Measurements from ENCODE around the gene CPNE7.

CPNE7 gene

DNA sequence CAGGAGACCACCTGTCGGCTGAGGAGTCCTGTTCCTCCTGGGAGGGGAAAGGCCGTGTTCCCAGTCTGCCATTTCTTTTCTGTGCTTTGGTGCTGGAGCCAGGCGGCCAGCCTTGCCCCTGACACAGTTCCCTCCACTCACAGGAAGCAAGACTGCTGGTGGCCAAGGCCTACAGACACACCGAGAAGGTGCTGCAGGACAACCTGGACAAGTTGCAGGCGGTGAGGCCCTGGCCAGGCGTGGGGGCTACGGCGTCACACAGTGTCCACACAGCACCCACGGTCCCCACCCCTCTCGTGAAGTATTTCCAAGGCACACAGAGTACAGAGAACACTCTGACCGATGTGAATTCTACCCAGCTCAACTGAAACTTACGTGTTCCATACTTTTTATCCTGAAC, 21.2 kb upstream of the CPNE7 start:
- Histone ChIP-seq H3K4me1 (ENCODE audit: insufficient read depth, low read length, poor library complexity, severe bottlenecking) (no peaks in the 10 kb centered on the region), H2AFZ (ENCODE audit: low read length) (no peak overlapping the region), H3F3A (ENCODE audit: low read depth) (no peaks in the 10 kb centered on the region), H3K27me3 (ENCODE audit: insufficient read depth, low read length, poor library complexity, severe bottlenecking) (no peaks in the 10 kb centered on the region), H3K4me3 (ENCODE audit: low read length, poor library complexity, severe bottlenecking) (no peak overlapping the region), H3K36me3 (ENCODE audit: insufficient read depth, low read length) (no peaks in the 10 kb centered on the region), H3K9me2 (replicated peaks; ENCODE audit: low read depth, low read length) (no peaks in the 10 kb centered on the region), H3K4me2 (ENCODE audit: low read depth, low read length, poor library complexity, severe bottlenecking) (no peak overlapping the region), H3K9me3 (ENCODE audit: insufficient read depth, low read depth, low read length) (no peaks in the 10 kb centered on the region), H3K79me2 (ENCODE audit: insufficient read depth, low read length) (no peaks in the 10 kb centered on the region), H3K9ac (ENCODE audit: low read depth, low read length, poor library complexity, severe bottlenecking) (no peak overlapping the region), H4K20me1 (ENCODE audit: insufficient read depth, low read length, poor library complexity, severe bottlenecking) (no peaks in the 10 kb centered on the region)
- TF ChIP-seq, protein P1, sequence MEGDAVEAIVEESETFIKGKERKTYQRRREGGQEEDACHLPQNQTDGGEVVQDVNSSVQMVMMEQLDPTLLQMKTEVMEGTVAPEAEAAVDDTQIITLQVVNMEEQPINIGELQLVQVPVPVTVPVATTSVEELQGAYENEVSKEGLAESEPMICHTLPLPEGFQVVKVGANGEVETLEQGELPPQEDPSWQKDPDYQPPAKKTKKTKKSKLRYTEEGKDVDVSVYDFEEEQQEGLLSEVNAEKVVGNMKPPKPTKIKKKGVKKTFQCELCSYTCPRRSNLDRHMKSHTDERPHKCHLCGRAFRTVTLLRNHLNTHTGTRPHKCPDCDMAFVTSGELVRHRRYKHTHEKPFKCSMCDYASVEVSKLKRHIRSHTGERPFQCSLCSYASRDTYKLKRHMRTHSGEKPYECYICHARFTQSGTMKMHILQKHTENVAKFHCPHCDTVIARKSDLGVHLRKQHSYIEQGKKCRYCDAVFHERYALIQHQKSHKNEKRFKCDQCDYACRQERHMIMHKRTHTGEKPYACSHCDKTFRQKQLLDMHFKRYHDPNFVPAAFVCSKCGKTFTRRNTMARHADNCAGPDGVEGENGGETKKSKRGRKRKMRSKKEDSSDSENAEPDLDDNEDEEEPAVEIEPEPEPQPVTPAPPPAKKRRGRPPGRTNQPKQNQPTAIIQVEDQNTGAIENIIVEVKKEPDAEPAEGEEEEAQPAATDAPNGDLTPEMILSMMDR (conservative IDR thresholded peaks at IDR 0.05; ENCODE audit: low read length): no peak
- TF ChIP-seq EZH2phosphoT487 (IDR thresholded peaks at IDR 0.05; ENCODE audit: borderline replicate concordance): no peak

DNA sequence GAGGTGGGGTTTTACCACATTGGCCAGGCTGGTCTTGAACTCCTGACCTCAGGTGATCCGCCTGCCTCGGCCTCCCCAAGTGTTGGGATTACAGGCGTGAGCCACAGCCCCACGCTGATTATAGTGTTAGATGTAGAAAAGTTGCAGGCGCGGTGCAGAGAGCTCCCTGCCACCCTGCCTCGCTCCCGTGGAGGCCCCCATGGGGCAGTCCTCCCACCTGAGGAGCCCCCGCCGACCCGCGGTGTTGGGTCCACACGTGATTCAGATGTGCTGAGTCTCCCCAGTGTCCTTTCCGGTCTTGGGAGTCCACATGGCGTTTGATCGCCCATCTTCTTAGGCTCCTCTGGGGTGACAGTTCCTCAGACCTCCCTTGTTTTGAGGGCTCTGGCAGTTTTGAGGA, 20.3 kb upstream of the CPNE7 start:
- Histone ChIP-seq H3K4me3 (ENCODE audit: low read length, poor library complexity, severe bottlenecking) (no peak overlapping the region), H3F3A (ENCODE audit: low read depth) (no peaks in the 10 kb centered on the region), H3K4me1 (ENCODE audit: insufficient read depth, low read length, poor library complexity, severe bottlenecking) (no peaks in the 10 kb centered on the region), H3K9ac (ENCODE audit: low read depth, low read length, poor library complexity, severe bottlenecking) (no peak overlapping the region), H3K4me2 (ENCODE audit: low read depth, low read length, poor library complexity, severe bottlenecking) (no peak overlapping the region), H3K27me3 (ENCODE audit: insufficient read depth, low read length, poor library complexity, severe bottlenecking) (no peaks in the 10 kb centered on the region), H2AFZ (ENCODE audit: low read length) (no peak overlapping the region), H3K9me2 (replicated peaks; ENCODE audit: low read depth, low read length) (no peaks in the 10 kb centered on the region), H3K9me3 (ENCODE audit: insufficient read depth, low read depth, low read length) (no peaks in the 10 kb centered on the region), H3K79me2 (ENCODE audit: insufficient read depth, low read length) (no peaks in the 10 kb centered on the region), H3K36me3 (ENCODE audit: insufficient read depth, low read length) (no peaks in the 10 kb centered on the region), H4K20me1 (ENCODE audit: insufficient read depth, low read length, poor library complexity, severe bottlenecking) (no peaks in the 10 kb centered on the region)
- TF ChIP-seq, protein P1 (conservative IDR thresholded peaks at IDR 0.05; ENCODE audit: low read length): no peak
- TF ChIP-seq EZH2phosphoT487 (IDR thresholded peaks at IDR 0.05; ENCODE audit: borderline replicate concordance): no peak

DNA sequence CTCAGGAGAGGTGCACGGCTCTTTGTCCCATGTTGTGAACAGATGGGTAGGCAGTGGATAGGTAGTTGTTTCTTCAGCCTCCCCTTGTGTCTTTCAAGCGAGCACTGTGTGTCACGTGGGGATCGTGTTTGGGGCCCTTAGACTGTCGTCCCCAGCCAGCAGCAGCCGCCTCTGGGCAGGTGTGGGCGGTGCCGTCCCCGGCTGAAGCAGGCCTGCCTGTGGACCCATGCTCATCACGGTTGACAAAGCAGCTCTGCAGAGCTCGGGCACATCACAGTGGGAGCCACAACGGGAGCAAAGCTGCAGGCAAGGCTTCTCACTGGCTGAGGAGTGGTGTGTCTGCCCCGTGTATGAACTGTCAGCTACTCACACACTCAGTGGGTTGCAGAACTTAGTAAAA, 19.8 kb upstream of the CPNE7 start:
- no peak overlapping the region for H3K4me3 ChIP-seq (ENCODE audit: low read length, poor library complexity, severe bottlenecking)
- no peak for TF ChIP-seq EZH2phosphoT487 (IDR thresholded peaks at IDR 0.05; ENCODE audit: borderline replicate concordance)
- TF ChIP-seq, protein P1 (conservative IDR thresholded peaks at IDR 0.05; ENCODE audit: low read length): no peak
- no peaks in the 10 kb centered on the region for H3K9me2 ChIP-seq (replicated peaks; ENCODE audit: low read depth, low read length)
- no peaks in the 10 kb centered on the region for H3K4me1 ChIP-seq (ENCODE audit: insufficient read depth, low read length, poor library complexity, severe bottlenecking)
- H3F3A ChIP-seq (ENCODE audit: low read depth): no peaks in the 10 kb centered on the region
- peaks cover under 1% of the 10 kb centered on the region for H4K20me1 ChIP-seq (ENCODE audit: insufficient read depth, low read length, poor library complexity, severe bottlenecking)
- H3K4me2 ChIP-seq (ENCODE audit: low read depth, low read length, poor library complexity, severe bottlenecking): no peak overlapping the region
- no peaks in the 10 kb centered on the region for H3K36me3 ChIP-seq (ENCODE audit: insufficient read depth, low read length)
- no peaks in the 10 kb centered on the region for H3K9me3 ChIP-seq (ENCODE audit: insufficient read depth, low read depth, low read length)
- no peak overlapping the region for H3K9ac ChIP-seq (ENCODE audit: low read depth, low read length, poor library complexity, severe bottlenecking)
- H3K27me3 ChIP-seq (ENCODE audit: insufficient read depth, low read length, poor library complexity, severe bottlenecking): peaks cover 4% of the 10 kb centered on the region
- H2AFZ ChIP-seq (ENCODE audit: low read length): no peak overlapping the region
- H3K79me2 ChIP-seq (ENCODE audit: insufficient read depth, low read length): peaks cover 3% of the 10 kb centered on the region
